ENCODE measurements around the gene RNF166.

GRCh38 chr16:88655733-88656281, 50.4 kb downstream of the RNF166 start:
- TF ChIP-seq PKNOX1 (IDR thresholded peaks at IDR 0.05) (no peak), FOXM1 (IDR thresholded peaks at IDR 0.05; ENCODE audit: borderline replicate concordance) (no peak), SP1 (IDR thresholded peaks at IDR 0.05) (no peak), FOXA1 (IDR thresholded peaks at IDR 0.05) (no peak), ELF4 (IDR thresholded peaks at IDR 0.05) (no peak), BHLHE40 (IDR thresholded peaks at IDR 0.05; ENCODE audit: borderline replicate concordance) (no peak), L3MBTL2 (conservative IDR thresholded peaks at IDR 0.05) (no peak), FOXK2 (IDR thresholded peaks at IDR 0.05) (no peak), SUZ12 (IDR thresholded peaks at IDR 0.05) (no peak), TARDBP (IDR thresholded peaks at IDR 0.05) (no peak), HDGF (IDR thresholded peaks at IDR 0.05; ENCODE audit: borderline replicate concordance) (no peak)
